NCI-H2196 treated with DMSO at 0.1 percent for 48 hours (cell line): ENCODE results near the gene SCUBE3.

Experiments
- DNase-seq: peaks from one replicate; lab custom pipeline; 2025; ENCODE audit not compliant: unreplicated experiment; lab: John Stamatoyannopoulos, UW

SCUBE3 gene

GRCh38 chr6:35213824-35214756 lies at the start of gene SCUBE3:
SCUBE3 (plus strand) TSS chr6:35213956; CDS start chr6:35214419, 463 bp downstream.
- DNase-seq: no peak

- no peak for DNase-seq
These were observed 49.5 kb upstream of the SCUBE3 start for GRCh38 chr6:35164277-35164676.

- DNase-seq: no peak
These were observed 48.9 kb upstream of the SCUBE3 start for GRCh38 chr6:35164868-35165267.

GRCh38 chr6:35165630-35166071 lies 48.1 kb upstream of the SCUBE3 start:
- no peak for DNase-seq

GRCh38 chr6:35166116-35166515 lies 47.6 kb upstream of the SCUBE3 start:
- DNase-seq: no peak

GRCh38 chr6:35166520-35166919 lies 47.2 kb upstream of the SCUBE3 start:
- DNase-seq: no peak

GRCh38 chr6:35167505-35167904 lies 46.3 kb upstream of the SCUBE3 start:
- no peak for DNase-seq

- no peak for DNase-seq
These were observed 45.3 kb upstream of the SCUBE3 start for GRCh38 chr6:35168461-35168861.

GRCh38 chr6:35170166-35170565 lies 43.6 kb upstream of the SCUBE3 start:
- DNase-seq: no peak

- DNase-seq: no peak
These were observed 42.9 kb upstream of the SCUBE3 start for GRCh38 chr6:35170891-35171290.

- DNase-seq: no peak
These were observed 40.7 kb upstream of the SCUBE3 start for GRCh38 chr6:35173044-35173426.

- DNase-seq: no peak
These were observed 40.2 kb upstream of the SCUBE3 start for GRCh38 chr6:35173427-35174087.

GRCh38 chr6:35174088-35174434 lies 39.7 kb upstream of the SCUBE3 start:
- DNase-seq: no peak

GRCh38 chr6:35174501-35174900 lies 39.3 kb upstream of the SCUBE3 start:
- DNase-seq: no peak

GRCh38 chr6:35176301-35177024 lies 37.3 kb upstream of the SCUBE3 start:
- DNase-seq: no peak

GRCh38 chr6:35177157-35177556 lies 36.6 kb upstream of the SCUBE3 start:
- no peak for DNase-seq

GRCh38 chr6:35177596-35177995 lies 36.2 kb upstream of the SCUBE3 start:
- no peak for DNase-seq

GRCh38 chr6:35178012-35178411 lies 35.7 kb upstream of the SCUBE3 start:
- no peak for DNase-seq

GRCh38 chr6:35178932-35179832 lies 34.6 kb upstream of the SCUBE3 start:
- no peak for DNase-seq

- DNase-seq: no peak
These were observed 33.7 kb upstream of the SCUBE3 start for GRCh38 chr6:35179901-35180535.
